Measurements from ENCODE around the gene CYS1.

- TF ChIP-seq CTCF (conservative IDR thresholded peaks at IDR 0.05; ENCODE audit: low read length), result no peak
- TF ChIP-seq EZH2phosphoT487 (IDR thresholded peaks at IDR 0.05; ENCODE audit: borderline replicate concordance, low read depth, low read length), result no peak
Measured at GRCh38 chr2:10126632-10127026, 46.4 kb upstream of the CYS1 start.
